Psoas muscle (tissue), 8 donors: Measurements from ENCODE around the gene BCL2L2. TPM values are rescaled to one million over a fixed set of nuclear protein-coding genes. Genes with fewer than 3 reads are reported as not detected.

Source experiments
- ATAC-seq, 4 donors: fragments of 200-7000 bp; cut with Tn5 transposase; one replicate each; pipeline ENCODE4 v1.9.1; 2020; ENCODE audit warnings: moderate library complexity in 3 of 4, mild to moderate bottlenecking in 2 of 4
- DNase-seq, 2 donors: peaks; one replicate each; pipeline ENCODE4 v3.0.0-alpha.2; 2020
- H3K27ac ChIP-seq: fragments of 200-600 bp; one replicate; pipeline ENCODE4 v1.8.0; 2022
- H3K27me3 ChIP-seq, 3 donors: fragments of 200-600 bp in 1 of 3; one replicate each; pipeline versions ENCODE4 v1.6.1 to v1.8.0; 2013 to 2022; ENCODE audit warnings: low read length in 2 of 3, mild to moderate bottlenecking in 2 of 3, moderate library complexity in 1 of 3; ENCODE audit not compliant: insufficient read depth in 3 of 3
- H3K36me3 ChIP-seq, 2 donors: fragments of 200-600 bp in 1 of 2; one replicate each; pipeline versions ENCODE4 v1.6.1 to v1.8.0; 2013 to 2022; ENCODE audit warnings: low read depth in 1 of 2, mild to moderate bottlenecking in 1 of 2, moderate library complexity in 1 of 2; ENCODE audit not compliant: insufficient read depth in 1 of 2
- H3K4me1 ChIP-seq: fragments of 200-600 bp; one replicate; pipeline ENCODE4 v1.8.0; 2022
- H3K4me3 ChIP-seq: fragments of 200-600 bp; one replicate; pipeline ENCODE4 v1.8.0; 2022; ENCODE audit warnings: mild to moderate bottlenecking
- H3K9me3 ChIP-seq: fragments of 200-600 bp; one replicate; pipeline ENCODE4 v1.8.0; 2022
- CTCF ChIP-seq: fragments of 200-600 bp; IDR thresholded peaks from one replicate; pipeline ENCODE4 v1.8.0; 2022; ENCODE audit warnings: antibody characterized with exemption
- WGBS, 3 donors: extraction: QIAGEN DNeasy Blood & Tissue Kit; methylation state at CpG; one replicate each; pipeline versions ENCODE4 v1.1.6 to v1.1.7; 2013; 5-methylcytosine and 5-hydroxymethylcytosine counted together
- intact Hi-C, 2 donors: fragments of 100-400 bp; cut with DNase I; formaldehyde crosslinking; loops; one replicate each; pipeline versions ENCODE4 v1.11.0 to v1.14.2; 2022
- polyA plus RNA-seq, 3 donors: library from polyadenylated mRNA; stranded (reverse); fragments of 200-250 nt; gene quantifications; one replicate each; pipeline ENCODE4 v1.2.3, GENCODE V29; 2013
- total RNA-seq, 4 donors: library from RNA; stranded (reverse); fragmentation: NEBNext Ultra II Directional in 2 of 4; extraction: Animal tissue kit (Norgen Biotek cat#: 25700) in 2 of 4; gene quantifications; one replicate each; pipeline versions ENCODE4 v1.2.1 to v1.2.4, GENCODE V29; 2021 to 2023
- donor health status: healthy with polysubstance abuse.
- donor health status: DM: no; HTN: no; CAD: no; lungs with moderate emphysema.
- donor health status: Bipolar disorder and iron deficiency.
- donor health status: healthy.
- donor health status: DM: yes; HTN: yes; CAD: no.
- donor health status: DM: no; HTN: no; CAD: no.
- donor health status: DM: no; HTN: no; CAD: no.
- donor health status: DM: yes; HTN: yes; CAD: no.

BCL2L2 gene
- total and polyA plus RNA-seq, 7 donors, result 12.1 to 30.2 (median 23.6) TPM

DNA sequence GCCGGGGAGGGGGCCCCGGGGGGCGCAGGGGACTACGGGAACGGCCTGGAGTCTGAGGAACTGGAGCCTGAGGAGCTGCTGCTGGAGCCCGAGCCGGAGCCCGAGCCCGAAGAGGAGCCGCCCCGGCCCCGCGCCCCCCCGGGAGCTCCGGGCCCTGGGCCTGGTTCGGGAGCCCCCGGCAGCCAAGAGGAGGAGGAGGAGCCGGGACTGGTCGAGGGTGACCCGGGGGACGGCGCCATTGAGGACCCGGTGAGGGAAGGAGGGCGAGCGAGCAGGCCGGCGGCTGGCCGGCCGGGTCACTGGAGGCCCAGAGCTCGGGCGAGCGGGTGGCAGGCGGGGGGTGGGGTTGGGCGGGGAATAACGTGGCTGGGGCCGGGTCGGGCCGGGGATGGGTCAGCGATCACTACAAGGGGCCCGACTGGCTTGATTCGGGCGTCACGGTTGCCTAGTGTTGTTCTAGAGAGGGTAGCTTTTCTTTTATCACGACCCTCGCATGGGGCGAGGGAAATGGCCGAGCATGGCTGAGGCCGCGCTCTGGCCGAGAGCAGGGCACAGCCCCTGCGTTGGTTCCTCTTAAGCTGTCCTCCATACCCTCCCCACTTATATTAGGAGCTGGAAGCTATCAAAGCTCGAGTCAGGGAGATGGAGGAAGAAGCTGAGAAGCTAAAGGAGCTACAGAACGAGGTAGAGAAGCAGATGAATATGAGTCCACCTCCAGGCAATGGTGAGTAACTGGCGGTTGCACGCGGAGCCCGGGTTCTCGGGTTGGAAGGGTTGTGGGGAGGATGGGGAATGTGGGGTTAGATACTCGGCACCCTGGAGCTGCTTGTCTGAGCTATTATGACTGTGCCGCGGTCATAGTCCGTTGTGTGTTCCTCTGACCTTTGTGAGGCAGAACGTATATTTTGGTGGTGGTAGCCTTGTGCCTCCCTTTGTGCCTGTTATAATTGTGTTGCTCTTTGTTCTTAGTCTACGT lies 15.2 kb downstream of the BCL2L2 start:
- Histone ChIP-seq H3K27me3 (no peaks in the 10 kb centered on the region), H3K4me1 (peaks cover 15% of the 10 kb centered on the region), H3K27ac (peak overlapping the region; percentile 97), H3K4me3 (peak overlapping the region; percentile 98), H3K36me3 (peaks cover 5 to 38% of the 10 kb centered on the region in 2 donors), H3K9me3 (no peaks in the 10 kb centered on the region)
- peak; percentile 58 to 80 for DNase-seq
- intact Hi-C loops, result loop anchor here in 1 of 2 donors (5.0 to 10.0 kb wide), 2 partner anchors 145 to 233 kb away; partner anchors contain the start of genes NGDN, THTPA and ZFHX2
- no peak for TF ChIP-seq CTCF
- WGBS, 3 donors, result 0 to 1% (median 1%) methylated on average over 32 to 64 of the region's 64 CpGs
- peak; percentile 9 to 35 (median 22) for ATAC-seq

- WGBS, 3 donors, result 46 to 50% (median 48%) methylated on average over 10 of the region's 10 CpGs
Observed at GRCh38 chr14:23322568-23323517, 16.2 kb downstream of the BCL2L2 start.

DNA sequence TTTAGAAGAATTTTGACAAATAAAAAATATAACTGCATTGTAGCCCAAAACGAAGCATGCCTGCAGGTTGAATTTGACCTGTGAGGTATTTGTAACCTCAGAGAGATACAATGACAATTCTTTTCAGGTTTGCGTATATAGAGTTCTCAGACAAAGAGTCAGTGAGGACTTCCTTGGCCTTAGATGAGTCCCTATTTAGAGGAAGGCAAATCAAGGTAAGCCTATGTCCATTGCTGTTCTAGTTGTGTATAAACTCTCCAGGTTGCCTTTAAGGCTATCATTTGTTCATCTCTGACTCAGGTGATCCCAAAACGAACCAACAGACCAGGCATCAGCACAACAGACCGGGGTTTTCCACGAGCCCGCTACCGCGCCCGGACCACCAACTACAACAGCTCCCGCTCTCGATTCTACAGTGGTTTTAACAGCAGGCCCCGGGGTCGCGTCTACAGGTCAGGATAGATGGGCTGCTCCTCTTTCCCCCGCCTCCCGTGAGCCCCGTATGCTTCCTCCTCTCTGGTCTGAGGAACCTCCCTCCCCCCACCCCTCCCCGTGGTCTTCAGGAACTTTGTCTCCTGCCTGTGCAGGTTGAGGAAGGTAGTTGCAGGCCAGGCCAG lies 17.3 kb downstream of the BCL2L2 start:
- no peak for DNase-seq
- Histone ChIP-seq H3K9me3 (no peaks in the 10 kb centered on the region), H3K27me3 (no peaks in the 10 kb centered on the region), H3K36me3 (peaks cover 5 to 38% of the 10 kb centered on the region in 2 donors), H3K4me3 (no peak overlapping the region), H3K4me1 (peaks cover 15% of the 10 kb centered on the region), H3K27ac (no peak overlapping the region)
- 84 to 89% (median 84%) methylated on average over 18 of the region's 18 CpGs for WGBS, 3 donors
- intact Hi-C loops, result loop anchor here in 1 of 2 donors (5.0 to 10.0 kb wide), 2 partner anchors 143 to 231 kb away; partner anchors contain the start of genes NGDN, THTPA and ZFHX2
- ATAC-seq, result no peak
- TF ChIP-seq CTCF, result no peak

More at GRCh38 chr14:23322568-23323517, 16.2 kb downstream of the BCL2L2 start:
- Histone ChIP-seq H3K27me3 (no peaks in the 10 kb centered on the region), H3K36me3 (peaks cover 5 to 38% of the 10 kb centered on the region in 2 donors), H3K9me3 (no peaks in the 10 kb centered on the region), H3K4me3 (peak overlapping the region; percentile 98), H3K27ac (peak overlapping the region; percentile 97), H3K4me1 (peaks cover 15% of the 10 kb centered on the region)
- intact Hi-C loops, result loop anchor here in 1 of 2 donors (5.0 to 10.0 kb wide), 2 partner anchors 144 to 232 kb away; partner anchors contain the start of genes NGDN, THTPA and ZFHX2
- ATAC-seq (no peak), DNase-seq (no peak)
- no peak for TF ChIP-seq CTCF

DNA sequence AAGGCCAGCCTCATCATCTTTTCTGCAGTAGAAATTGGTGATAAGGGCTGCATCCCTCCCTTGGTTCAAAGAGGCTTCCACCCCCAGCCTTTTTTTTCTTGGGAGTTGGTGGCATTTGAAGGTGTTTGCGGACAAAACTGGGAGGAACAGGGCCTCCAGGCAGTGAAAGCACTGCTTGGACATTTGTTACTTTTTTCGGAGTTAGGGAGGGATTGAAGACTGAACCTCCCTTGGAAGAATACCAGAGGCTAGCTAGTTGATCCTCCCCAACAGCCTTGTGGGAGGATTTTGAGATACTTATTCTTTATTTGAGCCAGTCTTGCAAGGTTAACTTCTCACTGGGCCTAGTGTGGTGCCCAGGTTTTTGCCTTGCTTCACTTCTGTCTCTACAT lies 17.8 kb downstream of the BCL2L2 start:
- DNase-seq (no peak), ATAC-seq (no peak)
- Histone ChIP-seq H3K27ac (no peak overlapping the region), H3K27me3 (no peaks in the 10 kb centered on the region), H3K4me3 (no peak overlapping the region), H3K4me1 (peaks cover 15% of the 10 kb centered on the region), H3K9me3 (no peaks in the 10 kb centered on the region), H3K36me3 (peaks cover 5 to 38% of the 10 kb centered on the region in 2 donors)
- no peak for TF ChIP-seq CTCF
- intact Hi-C loops, result loop anchor here in 1 of 2 donors (5.0 to 10.0 kb wide), 2 partner anchors 143 to 230 kb away; partner anchors contain the start of genes NGDN, THTPA and ZFHX2
- 65 to 84% (median 69%) methylated on average over 2 of the region's 2 CpGs for WGBS, 3 donors
